Measurements from ENCODE around the gene EIF3A.

- no peak for TF ChIP-seq CTCF (IDR thresholded peaks at IDR 0.05; ENCODE audit: low read length)
- TF ChIP-seq EZH2 (IDR thresholded peaks at IDR 0.05; ENCODE audit: borderline replicate concordance, low read length) = no peak
Measured at GRCh38 chr10:119112056-119112455, 31.4 kb upstream of the EIF3A start.
